Upper lobe of right lung (tissue), 1 donor: ENCODE results near the gene ADAM22. TPM values are rescaled to one million over a fixed set of nuclear protein-coding genes. Genes with fewer than 3 reads are reported as not detected.

ENCODE experiments used
- ATAC-seq: fragments of 200-7000 bp; cut with Tn5 transposase; one replicate; pipeline ENCODE4 v1.9.1; 2020; ENCODE audit warnings: mild to moderate bottlenecking, moderate library complexity
- DNase-seq: peaks from one replicate; pipeline ENCODE4 v3.0.0-alpha.2; 2020
- H3K27ac ChIP-seq: fragments of 200-600 bp; one replicate; pipeline ENCODE4 v1.8.0; 2022
- H3K27me3 ChIP-seq: fragments of 200-600 bp; one replicate; pipeline ENCODE4 v1.8.0; 2022; ENCODE audit warnings: mild to moderate bottlenecking
- H3K36me3 ChIP-seq: fragments of 200-600 bp; one replicate; pipeline ENCODE4 v1.8.0; 2022
- H3K4me1 ChIP-seq: fragments of 200-600 bp; one replicate; pipeline ENCODE4 v1.8.0; 2022
- H3K4me3 ChIP-seq: fragments of 200-600 bp; one replicate; pipeline ENCODE4 v1.8.0; 2022; ENCODE audit warnings: mild to moderate bottlenecking
- H3K9me3 ChIP-seq: fragments of 200-600 bp; one replicate; pipeline ENCODE4 v1.8.0; 2022
- intact Hi-C: fragments of 100-400 bp; cut with DNase I; formaldehyde crosslinking; loops from one replicate; pipeline ENCODE4 v1.11.0; 2022
- total RNA-seq: library from RNA; stranded (reverse); fragmentation: NEBNext Ultra II Directional; extraction: Animal tissue kit (Norgen Biotek cat#: 25700); gene quantifications from one replicate; pipeline ENCODE4 v1.2.1, GENCODE V29; 2021
- TF ChIP-seq, protein P1 (sequence below): fragments of 200-600 bp; IDR thresholded peaks from one replicate; pipeline ENCODE4 v1.8.0; 2022; ENCODE audit warnings: antibody characterized with exemption
- donor health status: DM: no; HTN: yes; CAD: no; lungs with severe emphysema.

Gene ADAM22
- total RNA-seq, 1 donor from 2014 or later, result 4.3 TPM

DNA sequence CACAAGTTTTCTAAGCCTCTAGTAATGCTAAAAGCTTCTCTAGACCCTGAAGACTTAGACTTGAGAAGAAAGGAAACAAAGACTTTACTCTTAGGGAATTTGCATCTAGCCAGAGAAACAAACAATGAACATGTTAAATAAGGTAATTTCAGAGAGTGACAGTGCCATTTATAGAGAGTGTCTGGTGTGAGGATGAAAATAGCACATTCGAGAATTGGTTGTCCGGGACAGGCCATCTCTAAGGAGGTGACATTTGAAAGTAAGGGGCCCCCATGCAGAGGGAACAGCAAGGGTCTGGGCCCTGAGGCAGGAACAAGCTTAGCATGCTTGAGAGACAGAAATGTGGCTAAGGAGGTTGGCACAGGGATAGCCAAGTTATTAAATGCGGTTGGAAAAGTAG is 48.1 kb downstream of the ADAM22 start:
- TF ChIP-seq, protein P1, sequence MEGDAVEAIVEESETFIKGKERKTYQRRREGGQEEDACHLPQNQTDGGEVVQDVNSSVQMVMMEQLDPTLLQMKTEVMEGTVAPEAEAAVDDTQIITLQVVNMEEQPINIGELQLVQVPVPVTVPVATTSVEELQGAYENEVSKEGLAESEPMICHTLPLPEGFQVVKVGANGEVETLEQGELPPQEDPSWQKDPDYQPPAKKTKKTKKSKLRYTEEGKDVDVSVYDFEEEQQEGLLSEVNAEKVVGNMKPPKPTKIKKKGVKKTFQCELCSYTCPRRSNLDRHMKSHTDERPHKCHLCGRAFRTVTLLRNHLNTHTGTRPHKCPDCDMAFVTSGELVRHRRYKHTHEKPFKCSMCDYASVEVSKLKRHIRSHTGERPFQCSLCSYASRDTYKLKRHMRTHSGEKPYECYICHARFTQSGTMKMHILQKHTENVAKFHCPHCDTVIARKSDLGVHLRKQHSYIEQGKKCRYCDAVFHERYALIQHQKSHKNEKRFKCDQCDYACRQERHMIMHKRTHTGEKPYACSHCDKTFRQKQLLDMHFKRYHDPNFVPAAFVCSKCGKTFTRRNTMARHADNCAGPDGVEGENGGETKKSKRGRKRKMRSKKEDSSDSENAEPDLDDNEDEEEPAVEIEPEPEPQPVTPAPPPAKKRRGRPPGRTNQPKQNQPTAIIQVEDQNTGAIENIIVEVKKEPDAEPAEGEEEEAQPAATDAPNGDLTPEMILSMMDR, result no peak
- no peak overlapping the region for H3K4me3 ChIP-seq
- no peaks in the 10 kb centered on the region for H3K27me3 ChIP-seq
- no peaks in the 10 kb centered on the region for H3K4me1 ChIP-seq
- H3K27ac ChIP-seq, result no peak overlapping the region
- H3K36me3 ChIP-seq, result no peaks in the 10 kb centered on the region
- ATAC-seq, result no peak
- intact Hi-C loops, result no loop called here
- DNase-seq, result no peak
- H3K9me3 ChIP-seq, result no peaks in the 10 kb centered on the region

DNA sequence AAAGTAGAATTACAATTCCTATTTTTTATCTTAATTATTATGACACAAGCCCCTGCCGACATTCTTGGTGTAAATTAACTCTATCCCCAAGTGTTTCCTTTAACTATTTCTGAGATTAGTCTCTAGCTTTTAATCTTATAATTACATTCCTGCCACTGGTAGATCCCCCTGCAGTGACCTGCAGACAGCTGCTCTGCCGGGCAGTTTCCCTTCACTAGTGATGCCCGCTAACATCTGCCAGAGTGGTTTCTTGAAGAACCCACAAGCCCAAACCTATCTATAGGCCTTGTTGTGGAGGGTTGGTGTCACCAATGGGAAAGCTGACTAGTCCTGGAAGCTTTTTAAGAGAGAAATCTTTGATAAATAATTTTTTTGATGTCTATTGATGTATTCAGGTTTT is 50.0 kb downstream of the ADAM22 start:
- DNase-seq, result no peak
- no peak overlapping the region for H3K4me3 ChIP-seq
- ATAC-seq, result no peak
- H3K4me1 ChIP-seq, result no peaks in the 10 kb centered on the region
- H3K27me3 ChIP-seq, result no peaks in the 10 kb centered on the region
- H3K27ac ChIP-seq, result no peak overlapping the region
- no peaks in the 10 kb centered on the region for H3K9me3 ChIP-seq
- TF ChIP-seq, protein P1, result no peak
- H3K36me3 ChIP-seq, result no peaks in the 10 kb centered on the region
- intact Hi-C loops, result no loop called here

DNA sequence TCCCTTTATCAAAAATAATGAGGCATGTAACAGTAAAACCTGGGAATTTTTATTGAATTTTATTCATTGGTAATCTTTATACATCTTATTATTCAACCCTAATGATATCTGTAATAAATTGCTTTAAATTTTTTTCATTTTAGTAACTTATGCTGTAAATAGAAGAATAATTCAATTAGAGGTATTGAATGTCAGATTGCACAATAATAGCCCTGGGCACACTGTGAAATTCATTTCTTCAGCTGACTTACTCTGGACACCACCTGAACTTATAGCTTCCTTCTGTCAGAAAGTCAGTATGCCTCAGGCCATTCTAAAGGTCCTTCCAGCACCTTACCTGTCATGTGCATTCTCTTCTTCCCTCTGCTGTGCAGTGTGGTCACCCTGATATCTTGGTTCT is 59.2 kb downstream of the ADAM22 start:
- no peaks in the 10 kb centered on the region for H3K36me3 ChIP-seq
- H3K9me3 ChIP-seq, result no peaks in the 10 kb centered on the region
- ATAC-seq (no peak), DNase-seq (no peak)
- TF ChIP-seq, protein P1, result no peak
- no peaks in the 10 kb centered on the region for H3K27me3 ChIP-seq
- H3K4me3 ChIP-seq, result no peak overlapping the region
- no peak overlapping the region for H3K27ac ChIP-seq
- no peaks in the 10 kb centered on the region for H3K4me1 ChIP-seq
- intact Hi-C loops, result no loop called here

DNA sequence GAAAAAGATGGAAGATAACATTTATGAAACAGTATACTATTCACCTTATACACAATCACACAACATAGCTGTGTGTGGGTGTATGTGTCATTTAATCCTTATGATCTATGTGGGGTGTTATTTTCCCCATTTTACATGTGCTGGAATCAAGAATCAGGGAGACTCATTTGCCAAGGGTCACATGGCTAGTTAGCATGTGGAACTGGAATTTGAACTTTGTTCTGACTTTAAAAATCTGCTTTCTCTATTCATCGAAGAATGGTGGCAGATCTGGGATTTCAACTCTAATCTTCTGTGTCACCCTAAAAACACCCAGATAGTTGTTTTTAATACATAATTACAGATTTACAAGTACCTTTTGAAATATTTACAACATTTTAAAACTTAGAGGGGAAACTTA is 65.2 kb downstream of the ADAM22 start:
- Histone ChIP-seq H3K4me3 (no peak overlapping the region), H3K36me3 (no peaks in the 10 kb centered on the region), H3K4me1 (no peaks in the 10 kb centered on the region), H3K27me3 (no peaks in the 10 kb centered on the region), H3K9me3 (no peaks in the 10 kb centered on the region), H3K27ac (no peak overlapping the region)
- no peak for DNase-seq
- ATAC-seq, result no peak
- intact Hi-C loops, result no loop called here
- TF ChIP-seq, protein P1, result no peak

DNA sequence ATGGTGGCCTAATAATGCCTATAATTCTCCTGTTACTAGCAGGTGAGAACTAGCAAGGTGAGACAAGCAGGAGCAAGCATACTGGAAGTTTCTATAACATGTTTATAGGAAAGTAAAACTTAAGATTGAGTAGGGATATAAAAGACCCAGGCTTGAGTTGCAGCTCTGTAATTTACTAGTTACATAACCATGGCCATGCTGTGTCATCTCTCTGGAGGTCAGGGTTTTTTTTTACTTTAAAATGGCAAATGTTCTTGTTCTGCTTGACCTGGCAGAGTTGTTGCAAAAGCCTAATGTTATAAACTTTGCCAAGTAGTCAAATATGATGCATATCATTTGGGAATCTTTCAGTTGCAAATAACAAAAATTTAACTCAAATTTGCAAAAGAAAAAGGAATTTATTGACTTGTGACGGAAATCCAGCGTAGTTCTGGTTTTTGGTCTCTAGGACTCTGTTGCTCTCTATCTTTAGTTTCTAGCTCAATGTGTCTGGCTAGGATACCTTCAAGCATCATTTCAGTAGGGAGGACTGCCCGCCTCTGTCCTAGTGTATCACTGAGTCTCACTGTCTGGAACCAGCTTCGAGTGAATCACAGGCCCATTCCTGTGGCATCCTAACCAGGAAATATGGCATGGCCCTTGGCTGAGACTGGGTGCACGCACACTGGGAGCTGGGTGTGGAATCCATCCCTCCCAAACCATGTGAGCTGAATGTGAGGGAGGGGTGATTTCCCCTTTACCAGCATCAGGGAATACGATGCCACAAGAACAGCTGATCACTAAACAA is 67.9 kb downstream of the ADAM22 start:
- ATAC-seq (no peak), DNase-seq (no peak)
- Histone ChIP-seq H3K27me3 (no peaks in the 10 kb centered on the region), H3K9me3 (no peaks in the 10 kb centered on the region), H3K27ac (no peak overlapping the region), H3K4me3 (no peak overlapping the region), H3K4me1 (no peaks in the 10 kb centered on the region), H3K36me3 (no peaks in the 10 kb centered on the region)
- intact Hi-C loops, result no loop called here
- TF ChIP-seq, protein P1, result no peak
